ENCODE data around the gene CPED1. TPM values are rescaled to one million over a fixed set of nuclear protein-coding genes. Genes with fewer than 3 reads are reported as not detected.

Gene CPED1
- total RNA-seq, 1 donor from 2014 or later = 1.5 TPM

DNA sequence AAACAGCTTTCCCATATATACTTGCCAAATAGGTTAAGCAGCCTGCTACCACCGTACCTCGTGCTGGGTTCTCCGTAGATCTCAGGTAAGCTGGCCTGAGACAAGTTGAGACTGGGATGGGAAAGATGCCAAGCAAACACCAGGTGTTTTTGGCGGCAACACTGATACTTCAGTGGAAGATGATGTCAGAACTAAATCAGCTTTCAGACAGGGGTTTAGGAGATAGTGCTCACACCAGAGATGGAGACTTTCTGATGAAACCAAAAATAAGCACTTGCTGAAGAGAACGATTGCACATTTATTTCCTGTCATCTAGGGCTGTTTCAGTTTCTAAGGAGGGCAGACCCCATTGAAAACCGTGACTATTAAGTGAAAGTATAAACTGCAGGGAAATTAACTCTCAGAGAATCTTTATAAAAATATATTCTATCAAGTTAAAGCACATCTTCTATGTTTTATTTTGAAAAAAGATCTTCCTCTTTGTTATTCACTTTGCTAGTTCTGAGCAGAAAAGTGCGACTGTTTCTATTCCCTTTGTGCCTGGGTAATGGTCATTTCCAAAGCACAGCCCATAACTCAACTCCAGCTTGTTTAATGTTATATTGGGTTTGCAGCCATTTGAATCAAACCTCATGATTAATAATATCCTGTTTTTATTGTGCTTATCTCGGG, 149.9 kb downstream of the CPED1 start:
- no peak for DNase-seq (ENCODE audit: low read depth, low spot score)

DNA sequence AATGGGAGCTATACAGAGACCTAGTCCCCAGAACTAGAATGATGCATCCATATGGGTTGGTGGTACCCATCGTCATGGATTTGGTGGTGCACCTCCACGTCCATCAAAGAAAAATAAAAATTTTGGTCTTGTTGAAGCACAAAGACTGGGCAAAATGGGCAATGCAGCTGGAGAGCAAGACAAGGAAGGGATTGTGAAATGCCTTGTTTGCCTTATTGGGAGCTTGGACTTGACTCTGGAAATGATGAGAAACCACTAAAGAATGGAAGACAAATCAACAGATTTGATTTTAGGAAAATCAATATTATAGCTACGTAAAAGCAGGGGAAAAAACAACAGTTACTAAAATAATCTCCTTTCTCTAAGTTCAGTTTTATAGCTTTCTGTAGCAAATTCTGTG, 150.9 kb downstream of the CPED1 start:
- DNase-seq (ENCODE audit: low read depth, low spot score) = no peak

DNA sequence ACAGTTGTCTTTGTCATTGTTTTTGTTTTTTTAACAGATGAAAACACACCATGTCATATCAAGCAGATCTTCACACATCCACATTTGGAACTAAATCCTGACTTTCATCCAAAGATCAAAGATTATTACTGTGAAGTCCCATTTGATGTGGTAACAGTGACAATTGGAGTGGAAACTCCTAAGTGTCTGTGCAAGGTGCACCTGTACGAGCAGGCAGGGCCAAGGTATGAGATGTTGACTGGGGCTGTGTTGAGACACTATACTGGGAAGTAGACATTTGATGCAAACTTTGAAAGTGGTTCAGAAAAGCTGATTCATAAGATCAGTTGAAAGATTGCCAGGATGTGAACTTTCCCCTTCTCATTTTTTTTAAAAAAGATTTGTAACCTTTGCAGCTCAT, 152.3 kb downstream of the CPED1 start:
- DNase-seq (ENCODE audit: low read depth, low spot score) = no peak

DNA sequence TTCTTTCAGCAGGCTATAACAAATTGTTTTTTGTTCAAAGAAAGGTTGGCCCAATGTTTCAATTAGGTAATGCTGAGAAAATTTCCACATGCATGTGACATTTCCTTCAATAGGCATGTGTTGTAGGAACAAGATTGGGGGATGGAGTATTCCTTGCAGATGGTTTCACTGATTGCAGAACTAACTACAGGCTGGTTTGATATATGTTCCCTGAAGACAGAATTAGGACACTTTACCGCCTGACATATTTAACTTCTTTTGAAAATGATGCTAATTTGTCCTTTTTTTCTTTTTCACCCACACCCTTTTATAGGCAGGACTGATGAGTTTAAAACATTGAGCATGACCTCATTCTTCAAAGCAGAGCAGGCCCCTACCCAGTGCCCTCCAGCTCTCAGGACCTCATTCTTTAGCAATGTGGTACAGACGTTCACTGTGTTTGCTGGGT, 163.3 kb downstream of the CPED1 start:
- DNase-seq (ENCODE audit: low read depth, low spot score) = no peak

DNA sequence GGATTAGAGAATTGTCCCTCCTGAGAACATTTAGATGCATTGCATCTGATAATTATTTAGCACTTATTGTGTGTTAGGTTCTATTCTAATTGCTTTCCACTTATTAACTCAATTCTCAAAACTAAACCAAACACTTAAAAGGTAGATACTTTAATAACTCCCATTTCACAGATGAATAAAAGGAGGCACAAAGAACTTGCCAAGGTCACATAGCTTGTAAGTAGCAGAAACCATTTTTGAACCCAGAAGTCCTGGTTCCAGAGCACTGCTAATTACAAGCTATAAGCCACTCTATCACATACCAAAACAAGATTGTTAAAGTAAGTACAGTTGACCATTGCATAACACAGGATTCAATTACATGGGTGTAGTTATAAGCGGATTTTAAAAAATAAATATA, 164.9 kb downstream of the CPED1 start:
- DNase-seq (ENCODE audit: low read depth, low spot score) = no peak

DNA sequence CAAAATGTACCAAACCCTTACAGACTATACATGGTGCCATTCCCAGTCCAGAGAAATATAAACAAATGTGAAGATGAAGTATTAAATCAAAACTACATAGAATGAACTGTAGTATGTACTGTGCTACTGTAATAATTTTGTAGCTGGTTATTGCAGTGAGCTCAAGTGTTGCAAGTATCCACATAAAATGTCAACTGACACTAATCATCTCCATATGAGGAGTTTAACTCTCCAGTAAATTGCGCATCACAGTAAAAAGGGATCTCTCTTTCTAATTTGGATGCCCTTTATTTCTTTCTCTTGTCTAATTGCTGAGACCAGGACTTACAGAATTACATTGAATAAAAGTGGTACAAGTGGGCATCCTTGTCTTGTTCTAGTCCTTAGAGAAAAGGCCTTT, 165.5 kb downstream of the CPED1 start:
- DNase-seq (ENCODE audit: low read depth, low spot score) = no peak

DNA sequence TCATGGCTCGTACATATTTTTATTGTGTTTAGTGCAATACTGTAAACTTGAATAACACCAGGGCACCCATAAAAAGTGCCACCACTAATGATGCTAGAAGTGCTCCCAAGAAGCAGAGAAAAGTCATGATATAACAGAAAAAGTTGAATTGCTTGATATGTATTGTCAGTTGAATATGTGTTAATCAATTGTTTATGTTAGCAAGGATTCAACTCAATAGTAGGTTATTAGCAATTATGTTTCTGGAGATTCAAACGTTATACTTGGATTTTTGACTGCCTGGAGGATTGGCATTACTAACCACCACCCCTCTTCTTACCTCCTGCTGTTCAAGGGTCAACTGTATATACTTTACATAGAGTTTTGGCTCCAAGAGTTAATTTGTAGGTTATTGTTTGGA, 168.3 kb downstream of the CPED1 start:
- no peak for DNase-seq (ENCODE audit: low read depth, low spot score)

DNA sequence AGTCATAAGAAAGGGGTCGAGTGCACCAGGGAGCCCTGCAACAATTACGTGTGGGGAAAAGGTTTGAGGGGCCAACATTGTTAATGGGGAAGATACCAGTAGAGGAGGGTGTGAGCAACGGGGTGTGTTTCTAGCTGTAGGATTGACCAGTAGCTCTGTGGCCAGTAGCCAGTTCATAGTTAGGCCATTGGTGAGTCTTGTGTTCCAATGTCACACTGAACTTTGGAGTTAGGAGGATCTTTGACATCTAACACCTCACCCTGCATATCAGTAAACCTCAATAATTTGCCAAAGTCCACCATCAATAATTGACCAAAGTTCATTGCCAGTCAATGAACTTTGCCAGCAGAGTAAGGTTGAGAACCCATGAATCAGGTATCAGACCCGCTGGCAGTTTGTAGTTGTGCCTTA, 168.8 kb downstream of the CPED1 start:
- no peak for DNase-seq (ENCODE audit: low read depth, low spot score)

DNA sequence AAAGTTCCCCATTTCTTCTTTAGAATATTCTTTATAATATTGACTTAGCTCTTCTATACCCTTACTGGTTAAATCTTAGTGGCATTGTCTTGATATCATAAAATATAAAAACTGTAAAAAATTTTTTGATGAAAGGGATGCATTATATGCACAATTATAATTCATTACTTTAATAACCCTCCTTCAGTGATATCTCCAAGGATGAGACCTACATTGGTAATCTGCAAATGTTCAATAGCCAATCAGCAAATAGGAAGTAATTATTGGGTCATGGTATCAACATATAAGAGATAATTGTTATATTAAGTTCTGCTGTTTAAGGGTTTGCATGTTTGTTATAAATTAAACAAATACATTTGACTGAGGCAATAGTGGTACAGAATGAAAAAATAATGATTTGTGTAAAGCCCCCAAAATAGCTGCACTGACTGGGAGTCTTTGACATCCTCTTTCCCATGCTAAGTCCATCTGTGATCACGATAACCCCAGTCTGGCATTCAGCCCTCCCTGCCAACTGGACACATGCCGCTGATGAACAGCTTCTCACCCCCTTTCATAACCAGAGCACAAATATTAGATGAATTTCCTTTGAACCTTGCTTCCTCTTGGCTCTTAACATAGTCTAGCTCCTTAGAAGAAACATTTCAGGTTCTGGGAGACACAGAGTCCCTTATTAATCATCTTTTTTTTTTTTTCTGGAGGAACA, 169.5 kb downstream of the CPED1 start:
- DNase-seq (ENCODE audit: low read depth, low spot score) = no peak

DNA sequence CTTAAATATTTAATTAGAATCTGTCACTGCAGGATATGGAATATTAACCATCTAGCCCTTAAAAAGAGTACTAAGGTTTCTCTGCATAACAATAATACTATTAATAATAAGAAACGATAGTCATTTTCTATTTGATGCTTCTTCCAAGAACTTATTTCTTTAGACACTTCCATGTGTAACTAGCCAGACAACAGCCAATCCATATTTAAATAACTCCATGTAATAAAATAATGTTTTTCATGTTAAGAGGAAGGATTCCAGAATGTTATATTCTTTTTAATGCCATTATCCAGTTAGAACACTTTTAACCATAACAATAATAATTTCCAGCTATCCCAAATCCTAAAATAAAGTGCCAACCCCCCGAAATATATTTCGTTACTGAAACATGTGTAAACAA, 170.2 kb downstream of the CPED1 start:
- no peak for DNase-seq (ENCODE audit: low read depth, low spot score)

DNA sequence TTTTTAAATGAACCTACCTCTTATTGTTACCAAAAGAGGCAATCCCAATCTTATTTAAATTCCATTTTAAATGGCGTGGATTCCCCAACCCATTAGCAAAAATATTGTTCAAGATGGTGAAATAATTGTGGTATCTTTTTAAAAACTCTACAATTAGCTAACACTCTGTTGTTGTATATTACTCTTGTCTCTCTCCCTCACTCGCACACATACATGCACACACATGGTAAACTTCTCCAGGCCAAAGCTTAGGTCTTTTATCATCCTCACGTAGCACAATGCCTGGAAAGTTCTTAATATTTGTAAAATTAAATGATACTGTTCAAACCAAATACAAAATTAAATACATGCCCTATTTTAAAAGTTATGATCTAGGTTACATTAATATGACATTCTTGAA, 171.0 kb downstream of the CPED1 start:
- no peak for DNase-seq (ENCODE audit: low read depth, low spot score)

DNA sequence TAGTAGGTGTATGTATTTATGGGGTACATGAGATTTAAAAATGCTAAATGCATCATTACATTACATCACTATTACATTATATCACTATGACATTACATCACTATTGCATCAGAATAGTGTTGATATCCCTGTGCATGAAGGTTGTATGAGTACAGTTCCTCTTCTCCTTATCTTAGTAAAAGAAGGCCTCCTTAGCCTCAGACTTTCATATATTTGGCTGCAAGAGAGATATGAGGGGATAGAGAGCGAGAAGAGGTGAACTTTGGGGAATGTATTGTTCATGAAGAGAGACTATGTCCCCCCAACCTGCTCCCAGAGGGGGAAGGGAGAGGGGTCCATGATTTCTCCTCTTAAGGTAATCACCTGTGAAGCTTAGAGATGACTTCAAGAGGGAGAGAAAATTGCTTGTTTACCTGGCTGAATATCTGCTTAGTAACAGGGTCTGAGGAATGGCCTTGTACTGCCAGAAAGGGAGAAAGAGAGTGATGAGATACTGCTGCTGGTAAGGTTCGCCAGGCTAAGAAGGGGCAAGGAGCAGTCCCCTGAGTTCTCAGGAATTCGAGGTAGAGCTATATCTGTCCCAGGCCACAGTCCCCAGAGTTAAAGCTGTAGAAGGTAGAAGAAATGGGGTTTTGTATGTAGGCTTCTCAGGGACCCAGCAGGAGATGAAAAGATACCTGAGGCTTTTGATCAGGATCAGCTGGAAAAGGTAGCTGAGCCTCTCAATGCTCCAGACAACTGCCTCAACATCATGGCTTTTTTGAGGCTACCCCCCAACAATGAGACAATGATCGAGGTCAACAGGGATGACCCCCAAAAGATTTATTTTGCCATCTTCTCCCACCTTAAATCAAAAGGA, 171.9 kb downstream of the CPED1 start:
- DNase-seq (ENCODE audit: low read depth, low spot score) = no peak

DNA sequence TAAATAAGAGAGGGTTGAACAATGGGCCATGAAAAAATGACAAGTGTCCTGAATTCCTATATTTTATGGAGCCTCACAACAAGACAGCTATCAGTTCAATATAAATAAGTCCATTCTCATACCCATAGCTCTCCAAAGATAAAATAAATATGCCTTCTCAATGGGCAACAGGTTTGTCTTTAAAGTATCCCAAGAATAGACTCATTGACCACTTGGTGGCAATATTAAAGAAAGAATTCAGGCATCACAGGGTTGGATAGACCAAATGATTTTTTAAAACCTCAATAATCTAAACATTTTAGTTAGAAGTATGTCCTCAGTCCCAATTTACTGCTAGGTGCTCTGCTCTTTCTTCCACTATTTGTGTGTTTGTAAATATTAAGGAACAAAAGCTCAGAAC, 175.2 kb downstream of the CPED1 start:
- DNase-seq (ENCODE audit: low read depth, low spot score) = no peak

DNA sequence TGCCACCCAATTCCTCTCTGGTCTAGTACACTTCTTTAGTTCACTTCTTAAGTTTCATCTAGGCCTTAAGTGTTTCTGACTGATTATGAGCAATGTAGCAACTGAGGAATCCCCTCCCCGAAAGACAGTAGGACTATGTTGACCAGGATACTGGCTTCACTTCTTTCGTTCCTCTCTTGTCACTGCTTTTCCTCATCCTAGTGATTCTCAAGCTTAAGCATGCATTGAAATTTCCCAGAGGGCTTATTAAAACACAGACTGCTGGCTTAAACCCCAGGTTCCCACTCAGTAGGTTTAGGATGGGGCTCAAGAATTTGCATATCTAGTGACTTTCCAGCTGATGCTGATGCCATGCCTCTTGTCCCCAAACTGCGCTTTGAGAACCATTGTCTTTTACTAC, 175.7 kb downstream of the CPED1 start:
- DNase-seq (ENCODE audit: low read depth, low spot score) = no peak

DNA sequence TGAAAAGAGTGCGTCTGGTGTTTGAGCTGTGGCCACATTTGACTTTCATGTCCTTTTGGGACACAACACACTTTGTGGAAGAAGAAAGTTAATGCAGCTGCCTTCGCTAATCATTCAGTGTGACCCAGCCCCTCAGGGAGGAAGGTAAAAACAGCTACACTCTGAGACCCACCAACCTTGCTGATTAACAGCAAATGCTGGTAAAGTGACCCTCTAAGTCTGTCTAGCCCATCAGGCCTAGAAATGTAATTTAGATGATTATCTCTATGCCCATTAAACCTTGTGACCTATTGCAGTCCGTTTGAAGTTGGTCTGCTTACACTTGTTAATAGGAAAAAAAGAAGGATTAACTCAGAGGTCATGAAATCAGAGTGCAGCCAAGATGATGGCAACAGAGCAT, 178.4 kb downstream of the CPED1 start:
- DNase-seq (ENCODE audit: low read depth, low spot score) = no peak

DNA sequence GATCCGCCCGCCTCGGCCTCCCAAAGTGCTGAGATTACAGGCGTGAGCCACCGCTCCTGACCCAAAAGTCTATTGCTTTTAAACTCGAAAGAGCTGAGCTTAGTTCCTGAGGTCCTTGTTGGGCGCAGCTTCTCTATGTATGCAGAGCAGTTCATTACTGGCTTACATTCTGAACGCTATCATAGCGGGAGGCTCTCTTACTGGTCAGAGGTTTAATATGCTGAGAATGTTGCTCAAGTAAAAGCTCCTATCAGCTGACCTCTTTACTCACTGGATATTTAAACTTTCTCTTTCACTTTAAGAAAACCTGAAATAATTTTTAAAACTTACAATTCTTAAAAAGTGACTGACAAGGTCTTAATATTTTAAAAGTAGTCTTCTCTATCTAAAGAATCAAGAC, 179.5 kb downstream of the CPED1 start:
- DNase-seq (ENCODE audit: low read depth, low spot score) = no peak

DNA sequence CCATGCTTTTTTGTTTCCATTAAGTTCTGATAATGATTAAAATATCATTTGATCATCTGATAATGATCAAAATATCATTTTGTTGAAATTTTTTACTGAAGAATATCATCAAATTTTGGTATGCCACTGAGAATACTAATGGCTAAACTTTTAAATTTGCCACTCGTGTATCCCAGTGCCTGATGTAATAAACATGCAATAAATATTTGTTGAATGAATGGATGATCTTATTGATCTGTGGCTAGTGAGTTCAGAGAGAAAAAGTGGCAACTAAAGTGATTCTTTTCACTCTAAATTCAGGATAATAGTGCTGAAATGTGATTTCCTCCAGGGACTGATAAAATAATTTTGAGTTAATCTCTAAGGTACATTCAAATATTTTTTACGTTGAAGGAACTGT, 181.0 kb downstream of the CPED1 start:
- no peak for DNase-seq (ENCODE audit: low read depth, low spot score)

DNA sequence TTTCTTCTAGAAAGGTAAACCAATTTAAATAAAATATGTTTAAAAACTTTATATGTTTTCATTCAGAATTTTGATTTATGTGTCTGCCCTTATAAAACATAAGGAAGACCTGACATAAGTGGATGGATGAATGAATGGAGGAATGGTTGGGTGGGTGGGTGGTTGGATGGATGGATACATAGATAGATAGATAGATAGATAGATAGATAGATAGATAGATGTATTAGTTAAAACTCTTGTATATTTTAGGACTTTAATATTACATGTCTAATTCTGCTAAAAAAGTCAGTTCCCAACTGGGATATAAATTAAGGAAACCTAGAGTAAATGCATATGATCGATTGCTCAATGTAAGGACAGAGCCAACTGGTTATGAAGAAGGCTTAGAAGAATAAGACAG, 184.0 kb downstream of the CPED1 start:
- no peak for DNase-seq (ENCODE audit: low read depth, low spot score)

DNA sequence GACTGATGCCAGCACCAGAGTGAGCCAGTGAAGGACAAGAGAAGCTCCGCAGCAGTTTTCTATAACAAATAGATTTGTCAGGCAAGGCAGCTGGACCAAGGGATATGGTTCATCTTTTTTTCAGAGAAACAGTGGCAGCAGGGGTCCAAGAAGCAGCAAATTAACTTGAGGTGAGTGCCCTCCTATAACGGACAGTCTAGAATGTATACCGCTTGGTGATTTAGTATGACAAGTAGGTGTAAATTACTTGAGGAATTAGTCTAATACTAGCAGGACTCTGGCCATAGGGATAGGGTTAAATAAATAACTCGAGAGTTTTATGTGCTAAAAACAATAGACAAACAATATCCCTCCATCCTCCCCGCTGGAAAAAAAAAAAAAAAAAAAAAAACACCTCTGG, 187.3 kb downstream of the CPED1 start:
- no peak for DNase-seq (ENCODE audit: low read depth, low spot score)

DNA sequence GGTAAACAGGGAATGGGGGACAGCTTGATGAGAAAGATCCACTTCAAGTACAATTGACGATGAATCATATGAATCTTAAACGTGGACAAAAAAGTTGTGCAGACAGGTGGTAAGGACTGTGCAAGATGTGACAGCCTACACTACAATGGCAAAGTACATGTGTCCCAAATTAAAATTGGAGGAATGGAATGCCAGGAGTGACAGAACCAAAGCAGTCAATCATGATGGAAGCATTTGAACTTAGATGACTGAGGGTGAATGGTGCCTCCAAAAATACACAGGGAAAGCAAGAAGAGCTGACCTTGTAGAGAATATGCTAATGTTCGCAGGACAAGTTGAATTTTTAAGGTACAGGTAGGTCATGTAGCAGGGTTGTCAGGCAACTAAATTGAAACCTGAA, 189.9 kb downstream of the CPED1 start:
- no peak for DNase-seq (ENCODE audit: low read depth, low spot score)

DNA sequence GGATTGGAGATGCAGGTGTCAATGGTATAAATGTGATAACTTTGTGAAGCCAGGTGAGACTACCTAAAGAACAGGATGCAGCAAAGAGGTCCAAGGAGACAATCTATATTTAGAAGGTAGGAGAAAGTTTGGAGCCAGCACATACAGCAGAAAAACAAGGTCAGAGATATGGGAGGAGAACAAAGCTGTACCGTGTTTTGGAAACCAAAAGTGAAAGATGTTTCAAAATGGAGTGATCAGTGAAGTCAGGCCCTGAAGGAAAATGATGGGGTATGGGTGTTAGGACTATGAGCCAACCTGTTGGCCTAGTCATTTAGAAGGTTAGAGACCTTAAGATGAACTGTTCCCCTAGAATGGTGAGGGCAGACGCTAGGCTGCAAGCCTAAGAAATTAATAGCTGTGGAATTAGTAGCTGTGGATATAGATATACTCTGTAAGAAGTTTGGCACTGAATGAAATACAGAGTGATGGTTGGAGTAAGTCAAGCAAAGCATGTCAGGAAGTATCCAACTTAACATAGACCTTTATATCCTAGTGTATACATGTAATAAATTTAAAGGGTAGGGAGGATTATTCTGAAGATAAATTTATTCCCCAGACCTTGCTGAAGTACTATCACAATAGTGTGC, 190.5 kb downstream of the CPED1 start:
- no peak for DNase-seq (ENCODE audit: low read depth, low spot score)

Data from pulmonary artery endothelial cell (primary cell).